Endothelial cell of umbilical vein (primary cell): ENCODE results near the gene LINC00237. TPM values are rescaled to one million over a fixed set of nuclear protein-coding genes. Genes with fewer than 3 reads are reported as not detected.
A peak's percentile ranks its signal among the peaks of the same experiment; 100 is the strongest.

Experiments
- BruUV-seq: library from RNA; stranded (reverse); fragments of 400-500 nt; replicated peaks from 2 replicates; lab custom pipeline; 2021; lab: Mats Ljungman, UMichigan
- CTCF ChIA-PET: fragments of 300-600, 350-600 bp; sonication (Branson Sonifier 250); formaldehyde crosslinking; loops from one replicate; lab custom pipeline; 2021; ENCODE audit warnings: antibody characterized with exemption, inconsistent platforms; lab: Charles Lee
- POLR2A ChIA-PET: fragments of 300-600, 350-600 bp; sonication (Branson Sonifier 250); formaldehyde crosslinking; loops from one replicate; lab custom pipeline; 2021; ENCODE audit warnings: antibody characterized with exemption, inconsistent platforms; lab: Charles Lee
- DNase-seq: peaks from one replicate; pipeline ENCODE4 v3.0.0-alpha.2; 2011; ENCODE audit warnings: low read depth, low spot score
- FAIRE-seq: peaks from 2 replicates; lab custom pipeline; 2011; peaks lifted over from hg19 to GRCh38; lab: Jason Lieb, UNC
- H2AFZ ChIP-seq: 2 replicates; pipeline ENCODE4 v1.6.0; 2012; ENCODE audit warnings: low read depth, low read length, control low read depth, inconsistent platforms
- H3K27ac ChIP-seq: 2 replicates; pipeline ENCODE4 v1.5.1; 2011; ENCODE audit warnings: low read depth, mild to moderate bottlenecking, control low read depth, low read length, moderate library complexity; ENCODE audit not compliant: insufficient read depth
- H3K27me3 ChIP-seq, 2 experiments: 2 replicates each; pipeline versions ENCODE4 v1.6.0 to v1.6.1; 2011; ENCODE audit warnings: low read length in 2 of 2, mixed read lengths in 1 of 2; ENCODE audit not compliant: control insufficient read depth in 2 of 2, insufficient read depth in 2 of 2
- H3K36me3 ChIP-seq, 2 experiments: 2 replicates in 1 of 2; 3 replicates in 1 of 2; pipeline ENCODE4 v1.5.1; 2011; ENCODE audit warnings: low read length in 2 of 2, mild to moderate bottlenecking in 1 of 2, moderate library complexity in 1 of 2; ENCODE audit not compliant: control insufficient read depth in 2 of 2, insufficient read depth in 2 of 2; ENCODE audit errors: extremely low read depth in 1 of 2
- H3K4me1 ChIP-seq: 3 replicates; pipeline ENCODE4 v1.5.1; 2011; ENCODE audit warnings: mild to moderate bottlenecking, low read length; ENCODE audit not compliant: control insufficient read depth, insufficient read depth; ENCODE audit errors: extremely low read depth
- H3K4me2 ChIP-seq: 2 replicates; pipeline ENCODE4 v1.6.1; 2011; ENCODE audit warnings: low read length, control low read depth, mixed read lengths; ENCODE audit not compliant: insufficient read depth
- H3K4me3 ChIP-seq, 3 experiments: fragments of 200-600 bp in 1 of 3; sonication (generic), shearing (Covaris generic) in 1 of 3; replicated peaks in 1 of 3; 2 replicates each; pipeline ENCODE4 v1.5.1; 2011 to 2016; ENCODE audit warnings: control low read depth in 3 of 3, low read length in 3 of 3, mild to moderate bottlenecking in 2 of 3, inconsistent platforms in 1 of 3, low read depth in 1 of 3, moderate library complexity in 1 of 3; ENCODE audit not compliant: insufficient read depth in 1 of 3
- H3K79me2 ChIP-seq: 2 replicates; pipeline ENCODE4 v1.6.0; 2012; ENCODE audit warnings: low read length, inconsistent platforms; ENCODE audit not compliant: control insufficient read depth, insufficient read depth
- H3K9ac ChIP-seq: replicated peaks from 2 replicates; pipeline ENCODE3; 2011; ENCODE audit warnings: low read length, control low read depth; ENCODE audit not compliant: insufficient read depth; ENCODE audit errors: extremely low read depth
- H3K9me1 ChIP-seq: replicated peaks from 3 replicates; pipeline ENCODE4 v1.6.0; 2011; ENCODE audit warnings: mild to moderate bottlenecking, low read length; ENCODE audit not compliant: control insufficient read depth, insufficient read depth; ENCODE audit errors: extremely low read depth
- H3K9me3 ChIP-seq: replicated peaks from 2 replicates; pipeline ENCODE4 v1.5.1; 2012; ENCODE audit warnings: low read length, inconsistent platforms; ENCODE audit not compliant: control insufficient read depth, insufficient read depth
- H4K20me1 ChIP-seq: replicated peaks from 2 replicates; pipeline ENCODE3; 2011; ENCODE audit warnings: mild to moderate bottlenecking, low read length; ENCODE audit not compliant: control insufficient read depth, insufficient read depth; ENCODE audit errors: extremely low read depth
- EZH2 ChIP-seq: IDR thresholded peaks from 2 replicates; pipeline ENCODE4 v1.6.1; 2012; ENCODE audit warnings: borderline replicate concordance, low read depth, mild to moderate bottlenecking, moderate library complexity, low read length, inconsistent platforms; ENCODE audit not compliant: severe bottlenecking
- GATA2 ChIP-seq: IDR thresholded peaks from 2 replicates; pipeline ENCODE4 v1.7.0; 2011; ENCODE audit warnings: low read depth, mild to moderate bottlenecking, moderate library complexity, mixed read lengths, low read length; ENCODE audit not compliant: insufficient read length, insufficient read depth
- JUN ChIP-seq: IDR thresholded peaks from 2 replicates; pipeline ENCODE4 v1.6.1; 2011; ENCODE audit warnings: borderline replicate concordance, low read depth; ENCODE audit not compliant: insufficient read length, insufficient read depth
- MYC ChIP-seq: IDR thresholded peaks from one replicate; pipeline ENCODE4 v1.6.1; 2011; ENCODE audit warnings: mild to moderate bottlenecking, low read depth, low read length
- POLR2AphosphoS5 ChIP-seq: IDR thresholded peaks from 2 replicates; pipeline ENCODE4 v1.6.1; 2012; ENCODE audit warnings: low read depth, mild to moderate bottlenecking, control low read depth, low read length, moderate library complexity; ENCODE audit not compliant: insufficient read depth
- dilution Hi-C: fragments of 300-500 bp; cut with MboI; formaldehyde crosslinking; loops from one replicate; pipeline ENCODE4 v1.15.0; 2019; ENCODE audit warnings: low sequenced_read_pairs; ENCODE audit not compliant: extremely low pct_ligation_motif_present
- intact Hi-C: fragments of 100-400 bp; cut with micrococcal nuclease; formaldehyde crosslinking; loops from one replicate; pipeline ENCODE4 v1.10.0; 2022
- polyA plus RNA-seq, 4 experiments: library from polyadenylated mRNA; depleted of rRNA in 3 of 4; stranded (reverse) in 3 of 4; unstranded in 1 of 4; fragments of >200 nt; gene quantifications; 2 replicates each; pipeline versions ENCODE4 v1.2.1 to v1.2.3, GENCODE V29; 2011 to 2012; ENCODE audit warnings: missing spikeins in 1 of 4
- total RNA-seq: library from RNA; stranded (reverse); gene quantifications from 2 replicates; pipeline ENCODE4 v1.2.3, GENCODE V29; 2021
- TF ChIP-seq, protein P1 (sequence below): IDR thresholded peaks from 2 replicates; pipeline ENCODE4 v1.6.1; 2011; ENCODE audit not compliant: insufficient read depth, insufficient read length

LINC00237 gene
- total and polyA plus RNA-seq, 2 donors (not counting 3 experiments of a cell fraction or from before 2014, with no cell fraction given), result not detected

DNA sequence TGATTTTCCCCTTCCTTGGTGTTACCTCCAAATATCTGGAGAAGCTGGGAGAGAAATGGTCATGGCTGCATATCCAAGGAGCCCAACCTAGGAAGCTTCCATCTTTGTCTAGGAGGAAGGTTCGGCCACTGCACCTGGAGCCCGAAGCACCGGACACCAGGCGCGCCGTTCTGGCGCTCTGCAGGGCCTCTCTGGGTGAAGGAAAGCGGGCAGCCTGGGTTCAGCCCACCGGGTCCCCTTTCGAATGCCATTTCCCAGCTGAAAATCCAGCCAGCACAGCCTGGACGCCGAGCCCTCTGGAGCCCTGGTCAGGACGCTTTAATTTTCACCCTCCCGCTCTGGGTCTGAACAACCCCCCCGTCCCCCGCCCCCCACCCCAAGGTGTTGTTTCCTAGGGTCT lies 1.2 kb downstream of the LINC00237 start:
- H3K4me1 ChIP-seq, result peaks cover 13% of the 10 kb centered on the region
- ChIA-PET CTCF (no interaction called here), POLR2A (no interaction called here)
- H3K36me3 ChIP-seq, result no peaks in the 10 kb centered on the region
- peaks cover 81 to 94% of the 10 kb centered on the region in 2 experiments for H3K27me3 ChIP-seq
- no peaks in the 10 kb centered on the region for H3K9me1 ChIP-seq
- H3K9me3 ChIP-seq, result no peaks in the 10 kb centered on the region
- no peaks in the 10 kb centered on the region for H3K79me2 ChIP-seq
- TF ChIP-seq POLR2AphosphoS5 (no peak), MYC (no peak), GATA2 (no peak), JUN (no peak), EZH2 (peak; percentile 5)
- TF ChIP-seq, protein P1, sequence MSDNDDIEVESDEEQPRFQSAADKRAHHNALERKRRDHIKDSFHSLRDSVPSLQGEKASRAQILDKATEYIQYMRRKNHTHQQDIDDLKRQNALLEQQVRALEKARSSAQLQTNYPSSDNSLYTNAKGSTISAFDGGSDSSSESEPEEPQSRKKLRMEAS, result no peak
- no peak overlapping the region for H3K4me3 ChIP-seq
- no peak overlapping the region for H3K4me2 ChIP-seq
- BruUV-seq, result no TSS peak
- H4K20me1 ChIP-seq, result no peaks in the 10 kb centered on the region
- no peak overlapping the region for H2AFZ ChIP-seq
- DNase-seq (no peak), FAIRE-seq (no peak)
- no peak overlapping the region for H3K9ac ChIP-seq
- H3K27ac ChIP-seq, result no peak overlapping the region
- dilution Hi-C loops, result no loop called here
- intact Hi-C loops, result loop anchor here (5.0 kb wide), 1 partner anchor 132 kb away; no protein-coding TSS in a partner anchor

DNA sequence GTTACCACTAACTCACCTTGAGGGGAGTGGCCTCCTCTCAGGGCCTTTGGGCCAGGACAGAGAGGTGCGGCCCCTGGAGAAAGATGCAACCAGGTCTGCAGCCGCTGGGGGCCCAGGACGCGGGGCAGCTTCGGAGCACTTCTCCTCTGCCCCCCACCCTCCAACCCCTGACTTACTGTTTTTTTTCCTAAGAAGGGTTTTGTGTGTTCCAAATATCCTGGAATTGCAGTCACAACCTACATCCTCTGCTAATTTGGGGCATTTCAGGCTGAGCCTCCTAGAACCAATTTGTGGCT lies 1.7 kb downstream of the LINC00237 start:
- DNase-seq, result no peak
- ChIA-PET CTCF (no interaction called here), POLR2A (no interaction called here)
- Histone ChIP-seq H2AFZ (no peak overlapping the region), H3K27ac (no peak overlapping the region), H3K79me2 (no peaks in the 10 kb centered on the region), H3K27me3 (peaks cover 84 to 99% of the 10 kb centered on the region in 2 experiments), H4K20me1 (no peaks in the 10 kb centered on the region), H3K4me3 (no peak overlapping the region), H3K9me1 (no peaks in the 10 kb centered on the region), H3K4me2 (no peak overlapping the region), H3K9ac (no peak overlapping the region), H3K4me1 (peaks cover 13% of the 10 kb centered on the region), H3K9me3 (no peaks in the 10 kb centered on the region), H3K36me3 (no peaks in the 10 kb centered on the region)
- BruUV-seq, result no TSS peak
- TF ChIP-seq MYC, result no peak
- no peak for TF ChIP-seq GATA2
- no peak for TF ChIP-seq EZH2
- dilution Hi-C loops (no loop called here), intact Hi-C loops (loop anchor here (5.0 kb wide), 1 partner anchor 133 kb away; no protein-coding TSS in a partner anchor)
- no peak for FAIRE-seq
